Measurements from ENCODE around the gene ALLC.

Gene ALLC

GRCh38 chr2:3727397-3728045 lies 69.5 kb downstream of the ALLC start:
- no peak for DNase-seq

- DNase-seq = no peak
These were observed 70.4 kb downstream of the ALLC start for GRCh38 chr2:3728104-3729054.

DNA sequence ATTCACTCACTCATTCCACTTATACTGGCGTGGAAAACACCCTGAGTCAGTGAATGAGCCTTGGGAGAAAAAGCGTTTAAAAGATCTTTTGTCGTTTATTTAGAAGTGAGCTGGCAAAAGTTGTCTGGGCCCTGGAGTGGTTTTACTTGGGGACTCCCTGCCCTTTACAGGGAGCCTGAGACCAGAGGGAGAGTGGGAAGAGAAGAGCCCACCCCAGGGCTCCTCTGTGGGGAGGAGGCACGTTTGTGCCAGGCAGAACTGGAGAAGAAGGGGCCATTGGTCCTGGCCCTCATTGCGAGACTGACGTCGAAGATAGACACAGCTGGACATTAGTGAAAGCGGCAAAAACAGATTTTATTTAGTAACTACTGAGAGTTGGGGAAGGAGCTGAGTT lies 71.1 kb downstream of the ALLC start:
- DNase-seq = no peak

DNA sequence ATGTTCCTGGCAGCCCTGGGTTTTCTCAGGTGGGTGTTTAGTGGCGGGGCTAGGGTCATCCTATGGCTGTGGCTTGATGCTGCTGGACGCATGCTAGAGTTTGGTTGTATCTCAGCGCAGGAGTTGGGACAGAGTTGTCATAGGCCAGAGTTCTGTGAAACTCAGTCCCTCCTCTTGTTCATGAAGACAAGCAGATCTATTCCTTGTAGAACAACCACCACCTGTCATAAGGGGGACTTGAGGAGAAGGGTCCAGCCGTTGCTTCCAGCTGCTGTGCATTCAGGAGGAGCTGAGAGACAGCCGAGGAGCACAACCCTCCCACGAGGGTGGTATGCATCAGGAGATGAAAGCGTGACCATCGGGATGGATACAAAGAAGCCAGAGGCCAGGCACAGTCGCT lies 71.8 kb downstream of the ALLC start:
- DNase-seq = no peak

GRCh38 chr2:3730646-3731045 lies 72.6 kb downstream of the ALLC start:
- no peak for DNase-seq

DNA sequence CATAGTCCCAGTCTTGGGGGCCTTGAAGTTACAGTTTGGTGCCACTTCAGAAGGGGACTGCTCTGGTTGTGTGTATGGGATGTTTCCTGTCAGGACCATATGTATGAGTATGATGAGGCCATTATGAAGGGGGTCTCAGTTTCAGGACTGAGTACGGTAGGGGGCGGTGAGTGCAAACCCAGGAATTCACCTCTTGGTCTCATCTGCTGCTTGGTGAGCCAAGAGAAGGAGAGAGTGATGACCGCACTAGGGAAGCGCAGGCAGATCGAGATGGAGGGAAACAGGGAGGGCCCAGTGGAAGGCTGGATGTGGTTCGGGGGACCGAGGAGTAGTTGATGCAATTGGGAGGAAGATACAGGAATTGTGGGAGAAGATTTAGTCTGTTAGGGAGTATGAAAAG lies 73.8 kb downstream of the ALLC start:
- no peak for DNase-seq

- no peak for DNase-seq
These were observed 78.1 kb downstream of the ALLC start for GRCh38 chr2:3736112-3736511.

DNA sequence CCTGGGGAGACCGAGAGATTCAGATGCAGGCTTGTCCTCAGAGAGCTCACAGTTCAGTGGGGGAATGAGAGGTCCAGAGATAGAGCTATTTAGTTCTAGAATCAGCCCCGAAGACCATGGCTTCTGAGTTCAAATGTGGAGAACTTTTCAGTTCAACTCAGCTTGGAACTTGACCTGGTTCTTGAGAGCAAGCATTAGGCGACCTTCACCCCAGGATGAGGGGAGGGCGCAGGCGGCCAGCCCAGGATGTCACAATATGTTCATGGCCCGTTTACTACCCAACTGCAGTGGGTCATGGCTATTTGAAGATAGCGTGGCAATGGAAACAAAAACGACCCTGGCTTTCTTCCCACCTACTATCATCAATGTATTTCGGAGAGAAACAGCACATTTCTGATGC lies 79.1 kb downstream of the ALLC start:
- no peak for DNase-seq

- no peak for DNase-seq
These were observed 80.5 kb downstream of the ALLC start for GRCh38 chr2:3738454-3738853.

- DNase-seq = no peak
These were observed 81.3 kb downstream of the ALLC start for GRCh38 chr2:3739313-3739712.

DNA sequence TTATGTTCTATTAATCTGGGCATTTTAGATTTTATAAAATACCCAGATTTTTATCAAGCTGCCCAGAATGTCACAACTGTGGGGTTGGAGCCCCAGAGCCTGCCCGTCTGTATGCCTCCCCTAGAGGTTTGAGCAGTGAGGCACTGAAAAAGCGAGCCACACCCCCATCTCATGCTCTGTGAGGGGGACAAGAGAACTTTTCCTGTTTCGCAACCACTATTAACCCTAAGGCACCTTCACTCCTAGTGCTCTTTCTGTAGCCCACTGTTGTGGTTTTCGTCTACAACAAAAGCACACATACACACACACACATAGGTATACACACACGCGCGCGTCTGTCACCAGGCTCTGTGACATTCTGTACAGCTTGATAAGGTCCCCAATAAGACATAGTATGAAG lies 83.4 kb downstream of the ALLC start:
- no peak for DNase-seq

GRCh38 chr2:3741867-3742602 lies 84.0 kb downstream of the ALLC start:
- DNase-seq = no peak

GRCh38 chr2:3742743-3743508 lies 84.9 kb downstream of the ALLC start:
- DNase-seq = no peak

GRCh38 chr2:3743951-3744555 lies 86.1 kb downstream of the ALLC start:
- no peak for DNase-seq

- no peak for DNase-seq
These were observed 87.9 kb downstream of the ALLC start for GRCh38 chr2:3745920-3746319.

DNA sequence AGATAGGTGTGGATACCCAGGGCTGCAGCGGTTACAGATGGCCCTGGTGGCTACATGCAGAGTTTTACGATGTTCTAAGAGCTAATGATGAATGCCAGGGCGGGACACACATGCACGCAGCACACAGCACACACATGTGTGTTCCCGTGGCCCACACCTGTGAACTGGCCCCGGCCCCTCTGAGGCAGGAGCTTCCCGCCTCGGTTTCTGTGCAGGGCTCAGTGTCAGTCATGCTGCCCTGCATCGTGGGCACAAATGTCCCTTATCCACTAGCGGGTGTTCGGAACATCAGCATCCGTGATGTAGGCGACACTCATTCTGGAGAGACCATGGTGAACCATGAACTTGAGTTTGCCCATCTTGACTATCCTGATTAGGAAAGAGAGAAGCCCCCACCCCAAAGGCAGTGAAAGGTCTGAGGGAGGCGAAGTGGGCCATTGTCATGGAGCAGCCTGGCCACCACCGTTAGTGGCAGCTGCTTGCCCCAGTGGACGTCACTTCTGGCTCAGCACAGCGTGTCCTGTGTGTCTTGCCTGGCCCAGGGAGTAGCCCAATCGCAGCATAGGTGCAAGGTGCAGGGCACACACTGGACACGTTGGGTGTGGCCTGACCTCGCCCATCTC lies 89.1 kb downstream of the ALLC start:
- DNase-seq = no peak

DNA sequence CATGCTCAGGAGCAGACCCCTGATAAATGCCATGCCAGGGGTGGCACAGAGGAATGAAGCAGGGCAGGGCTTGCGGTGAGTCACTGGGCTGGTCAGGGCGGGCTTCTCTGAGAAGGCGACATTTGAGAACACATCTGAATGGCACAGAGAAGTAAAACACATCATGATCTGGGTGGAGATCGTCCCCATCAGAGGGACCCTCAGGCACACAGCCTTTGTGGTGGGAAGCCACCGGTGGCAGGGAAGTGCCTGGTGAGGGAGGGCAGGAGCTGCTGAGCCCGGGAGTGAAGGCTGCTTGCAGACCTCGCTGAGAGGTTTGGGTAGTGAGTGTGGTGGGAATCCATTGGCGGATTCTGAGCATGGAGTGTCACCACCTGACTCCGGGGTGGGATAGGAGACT lies 89.8 kb downstream of the ALLC start:
- DNase-seq = no peak

GRCh38 chr2:3749201-3749600 lies 91.2 kb downstream of the ALLC start:
- no peak for DNase-seq

- no peak for DNase-seq
These were observed 93.3 kb downstream of the ALLC start for GRCh38 chr2:3751251-3751650.

- no peak for DNase-seq
These were observed 93.8 kb downstream of the ALLC start for GRCh38 chr2:3751806-3752205.

Measured in effector CD4-positive, alpha-beta T cell (primary cell).